Measurements from ENCODE around the gene NFIX.

- no peak for TF ChIP-seq CTCF (IDR thresholded peaks at IDR 0.05)
- no peak for TF ChIP-seq EZH2 (IDR thresholded peaks at IDR 0.05; ENCODE audit: borderline replicate concordance, insufficient read depth, low read depth, low read length, poor library complexity, severe bottlenecking)
Observed at GRCh38 chr19:13120817-13121216, 125.5 kb downstream of the NFIX start.
